ENCODE results near the gene CCS.
A peak's percentile ranks its signal among the peaks of the same experiment; 100 is the strongest.
"Not testable (repeated sequence)": the region's sequence is repeated elsewhere in the genome, so short reads cannot be mapped to it uniquely, and the experiment has no call there.

Gene CCS

GRCh38 chr11:66582565-66583147, 10.3 kb upstream of the CCS start:
- H3K4me1 ChIP-seq (ENCODE audit: control insufficient read depth, insufficient read depth, low read length); H3K36me3 ChIP-seq (ENCODE audit: control insufficient read depth, insufficient read depth, low read length); H3K27me3 ChIP-seq (ENCODE audit: control insufficient read depth, insufficient read depth, low read length); H3K9ac ChIP-seq (ENCODE audit: low read length); H3K9me3 ChIP-seq (ENCODE audit: control insufficient read depth, low read length); H3K4me3 ChIP-seq (ENCODE audit: low read length): not testable (repeated sequence)

GRCh38 chr11:66585447-66585846, 7.5 kb upstream of the CCS start:
- H3K36me3 ChIP-seq (ENCODE audit: control insufficient read depth, insufficient read depth, low read length); H3K9me3 ChIP-seq (ENCODE audit: control insufficient read depth, low read length); H3K4me1 ChIP-seq (ENCODE audit: control insufficient read depth, insufficient read depth, low read length); H3K9ac ChIP-seq (ENCODE audit: low read length); H3K27me3 ChIP-seq (ENCODE audit: control insufficient read depth, insufficient read depth, low read length); H3K4me3 ChIP-seq (ENCODE audit: low read length): not testable (repeated sequence)

GRCh38 chr11:66586136-66586535, 6.8 kb upstream of the CCS start:
- Histone ChIP-seq H3K4me3 (ENCODE audit: low read length) (no peak overlapping the region), H3K27me3 (ENCODE audit: control insufficient read depth, insufficient read depth, low read length) (no peaks in the 10 kb centered on the region), H3K4me1 (ENCODE audit: control insufficient read depth, insufficient read depth, low read length) (no peaks in the 10 kb centered on the region), H3K9me3 (ENCODE audit: control insufficient read depth, low read length) (no peaks in the 10 kb centered on the region), H3K36me3 (ENCODE audit: control insufficient read depth, insufficient read depth, low read length) (no peaks in the 10 kb centered on the region), H3K9ac (ENCODE audit: low read length) (no peak overlapping the region)

GRCh38 chr11:66589315-66589714, 3.7 kb upstream of the CCS start:
- H3K36me3 ChIP-seq (ENCODE audit: control insufficient read depth, insufficient read depth, low read length); H3K4me3 ChIP-seq (ENCODE audit: low read length); H3K9ac ChIP-seq (ENCODE audit: low read length); H3K9me3 ChIP-seq (ENCODE audit: control insufficient read depth, low read length); H3K27me3 ChIP-seq (ENCODE audit: control insufficient read depth, insufficient read depth, low read length): not testable (repeated sequence)
- H3K4me1 ChIP-seq (ENCODE audit: control insufficient read depth, insufficient read depth, low read length): peaks cover 17% of the 10 kb centered on the region

- H3K4me3 ChIP-seq (ENCODE audit: low read length): no peak overlapping the region
- H3K27me3 ChIP-seq (ENCODE audit: control insufficient read depth, insufficient read depth, low read length): no peaks in the 10 kb centered on the region
- H3K4me1 ChIP-seq (ENCODE audit: control insufficient read depth, insufficient read depth, low read length): peaks cover 21% of the 10 kb centered on the region
- H3K36me3 ChIP-seq (ENCODE audit: control insufficient read depth, insufficient read depth, low read length): no peaks in the 10 kb centered on the region
- no peaks in the 10 kb centered on the region for H3K9me3 ChIP-seq (ENCODE audit: control insufficient read depth, low read length)
- no peak overlapping the region for H3K9ac ChIP-seq (ENCODE audit: low read length)
Measured at GRCh38 chr11:66589996-66590675, 2.8 kb upstream of the CCS start.

GRCh38 chr11:66591175-66591574, 1.8 kb upstream of the CCS start:
- H3K4me1 ChIP-seq (ENCODE audit: control insufficient read depth, insufficient read depth, low read length): peaks cover 30% of the 10 kb centered on the region
- no peaks in the 10 kb centered on the region for H3K36me3 ChIP-seq (ENCODE audit: control insufficient read depth, insufficient read depth, low read length)
- H3K9me3 ChIP-seq (ENCODE audit: control insufficient read depth, low read length): no peaks in the 10 kb centered on the region
- no peaks in the 10 kb centered on the region for H3K27me3 ChIP-seq (ENCODE audit: control insufficient read depth, insufficient read depth, low read length)
- no peak overlapping the region for H3K4me3 ChIP-seq (ENCODE audit: low read length)
- H3K9ac ChIP-seq (ENCODE audit: low read length): no peak overlapping the region

GRCh38 chr11:66593303-66593635, 284 bp downstream of the CCS start:
- Histone ChIP-seq H3K9me3 (ENCODE audit: control insufficient read depth, low read length) (no peaks in the 10 kb centered on the region), H3K9ac (ENCODE audit: low read length) (peak overlapping the region; percentile 89), H3K4me3 (ENCODE audit: low read length) (peak overlapping the region; percentile 94), H3K27me3 (ENCODE audit: control insufficient read depth, insufficient read depth, low read length) (no peaks in the 10 kb centered on the region), H3K36me3 (ENCODE audit: control insufficient read depth, insufficient read depth, low read length) (no peaks in the 10 kb centered on the region), H3K4me1 (ENCODE audit: control insufficient read depth, insufficient read depth, low read length) (peaks cover 30% of the 10 kb centered on the region)

- H3K4me1 ChIP-seq (ENCODE audit: control insufficient read depth, insufficient read depth, low read length): peaks cover 30% of the 10 kb centered on the region
- H3K9me3 ChIP-seq (ENCODE audit: control insufficient read depth, low read length): no peaks in the 10 kb centered on the region
- no peaks in the 10 kb centered on the region for H3K27me3 ChIP-seq (ENCODE audit: control insufficient read depth, insufficient read depth, low read length)
- H3K36me3 ChIP-seq (ENCODE audit: control insufficient read depth, insufficient read depth, low read length): no peaks in the 10 kb centered on the region
- H3K9ac ChIP-seq (ENCODE audit: low read length): peak overlapping the region; percentile 89
- H3K4me3 ChIP-seq (ENCODE audit: low read length): peak overlapping the region; percentile 94
Measured at GRCh38 chr11:66593650-66594049, 665 bp downstream of the CCS start.

- Histone ChIP-seq H3K4me3 (ENCODE audit: low read length) (no peak overlapping the region), H3K36me3 (ENCODE audit: control insufficient read depth, insufficient read depth, low read length) (no peaks in the 10 kb centered on the region), H3K27me3 (ENCODE audit: control insufficient read depth, insufficient read depth, low read length) (no peaks in the 10 kb centered on the region), H3K4me1 (ENCODE audit: control insufficient read depth, insufficient read depth, low read length) (peaks cover 30% of the 10 kb centered on the region), H3K9ac (ENCODE audit: low read length) (peak overlapping the region; percentile 23), H3K9me3 (ENCODE audit: control insufficient read depth, low read length) (no peaks in the 10 kb centered on the region)
Measured at GRCh38 chr11:66595245-66595904, 2.4 kb downstream of the CCS start.

GRCh38 chr11:66598993-66599392, 6.0 kb downstream of the CCS start:
- H3K4me1 ChIP-seq (ENCODE audit: control insufficient read depth, insufficient read depth, low read length): peaks cover 13% of the 10 kb centered on the region
- H3K9me3 ChIP-seq (ENCODE audit: control insufficient read depth, low read length): no peaks in the 10 kb centered on the region
- no peaks in the 10 kb centered on the region for H3K27me3 ChIP-seq (ENCODE audit: control insufficient read depth, insufficient read depth, low read length)
- no peak overlapping the region for H3K9ac ChIP-seq (ENCODE audit: low read length)
- H3K36me3 ChIP-seq (ENCODE audit: control insufficient read depth, insufficient read depth, low read length): no peaks in the 10 kb centered on the region
- no peak overlapping the region for H3K4me3 ChIP-seq (ENCODE audit: low read length)

GRCh38 chr11:66600219-66600618, 7.2 kb downstream of the CCS start:
- peaks cover 8% of the 10 kb centered on the region for H3K4me1 ChIP-seq (ENCODE audit: control insufficient read depth, insufficient read depth, low read length)
- no peaks in the 10 kb centered on the region for H3K9me3 ChIP-seq (ENCODE audit: control insufficient read depth, low read length)
- no peaks in the 10 kb centered on the region for H3K36me3 ChIP-seq (ENCODE audit: control insufficient read depth, insufficient read depth, low read length)
- no peaks in the 10 kb centered on the region for H3K27me3 ChIP-seq (ENCODE audit: control insufficient read depth, insufficient read depth, low read length)
- H3K4me3 ChIP-seq (ENCODE audit: low read length): no peak overlapping the region
- H3K9ac ChIP-seq (ENCODE audit: low read length): no peak overlapping the region

GRCh38 chr11:66600631-66601233, 7.7 kb downstream of the CCS start:
- Histone ChIP-seq H3K4me3 (ENCODE audit: low read length) (no peak overlapping the region), H3K36me3 (ENCODE audit: control insufficient read depth, insufficient read depth, low read length) (no peaks in the 10 kb centered on the region), H3K9ac (ENCODE audit: low read length) (no peak overlapping the region), H3K4me1 (ENCODE audit: control insufficient read depth, insufficient read depth, low read length) (peaks cover 3% of the 10 kb centered on the region), H3K9me3 (ENCODE audit: control insufficient read depth, low read length) (no peaks in the 10 kb centered on the region), H3K27me3 (ENCODE audit: control insufficient read depth, insufficient read depth, low read length) (no peaks in the 10 kb centered on the region)

All from mucosa of stomach (tissue), 1 donor.